GM12872 (cell line): ENCODE results near the gene ASIC1.

Experiments
- CTCF ChIP-seq: IDR thresholded peaks from 3 replicates; pipeline ENCODE4 v1.5.1; 2011; ENCODE audit warnings: low read depth, mild to moderate bottlenecking, low read length, moderate library complexity; ENCODE audit not compliant: insufficient read depth

ASIC1 gene

DNA sequence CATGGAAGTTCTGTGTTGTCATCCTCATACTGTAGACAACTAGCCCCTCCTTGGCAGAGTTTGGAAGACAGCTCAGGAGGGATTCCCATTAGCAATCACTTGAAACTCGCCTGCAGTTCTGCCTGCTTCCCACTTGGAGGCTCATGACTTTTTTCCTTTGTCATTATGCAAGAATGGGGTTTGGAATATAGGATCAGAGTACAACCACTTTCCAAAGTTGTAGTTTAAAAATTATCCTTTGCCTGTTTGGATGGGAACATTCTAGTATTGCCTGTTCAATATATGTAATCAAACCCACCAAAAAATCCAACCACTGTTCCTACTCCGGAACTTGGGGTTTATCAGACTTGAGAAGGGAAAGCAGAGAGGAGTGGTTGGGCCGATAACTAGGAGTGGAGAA is 44.3 kb downstream of the ASIC1 start:
- TF ChIP-seq CTCF: peak; percentile 36; the same call in 1 of the 3 replicates

- TF ChIP-seq CTCF: no peak
These were observed 44.7 kb downstream of the ASIC1 start for GRCh38 chr12:50102131-50102531.

DNA sequence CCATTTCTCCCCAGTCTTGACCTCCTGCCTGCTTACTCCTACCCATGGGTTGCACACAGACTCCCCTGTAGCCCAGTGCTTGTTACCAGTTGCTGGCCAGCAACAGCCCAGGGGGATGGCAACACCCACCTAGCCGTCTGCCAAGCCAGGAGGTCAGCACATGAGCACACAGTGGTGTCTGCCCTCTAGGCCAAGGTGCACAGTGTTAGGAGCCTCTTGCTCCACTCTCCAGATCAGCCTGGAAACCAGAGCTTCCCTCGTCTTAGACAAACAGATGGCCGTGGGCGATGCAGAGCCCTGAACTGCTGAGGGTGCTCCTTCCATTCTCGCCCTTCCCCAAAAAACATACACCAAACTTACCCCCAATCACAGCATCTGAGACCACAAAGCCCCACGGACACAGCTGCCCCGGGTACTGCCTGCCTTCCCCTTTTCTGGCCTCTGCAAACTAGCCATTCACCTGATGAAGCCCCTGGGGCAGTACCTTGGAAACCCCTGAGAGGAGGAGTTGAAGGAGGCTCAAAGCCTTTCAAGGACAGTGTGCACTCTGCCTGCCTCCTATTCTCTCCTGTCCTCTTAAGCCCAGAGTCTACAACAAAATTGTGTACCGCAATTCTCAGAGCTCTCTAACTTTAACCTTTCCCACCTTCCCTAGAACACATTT is 45.4 kb downstream of the ASIC1 start:
- no peak for TF ChIP-seq CTCF

- no peak for TF ChIP-seq CTCF
These were observed 46.0 kb downstream of the ASIC1 start for GRCh38 chr12:50103351-50103750.

GRCh38 chr12:50103767-50104321 is 46.4 kb downstream of the ASIC1 start, which contains the start of gene GPD1:
GPD1 (plus strand) TSS chr12:50104008; CDS start chr12:50104051, 43 bp downstream.
- no peak for TF ChIP-seq CTCF

- no peak for TF ChIP-seq CTCF
These were observed 47.3 kb downstream of the ASIC1 start for GRCh38 chr12:50104417-50105366.

- no peak for TF ChIP-seq CTCF
These were observed 48.6 kb downstream of the ASIC1 start for GRCh38 chr12:50105913-50106450.
